Measurements from ENCODE around the gene ZNF32. TPM values are rescaled to one million over a fixed set of nuclear protein-coding genes. Genes with fewer than 3 reads are reported as not detected.

ZNF32 gene
- total RNA-seq, 1 experiment from 2014 or later = 16.7 TPM

- Histone ChIP-seq H3K36me3 (ENCODE audit: low read depth, low read length) (no peaks in the 10 kb centered on the region), H3K9ac (ENCODE audit: low read length) (no peak overlapping the region), H3K27me3 (ENCODE audit: low read length) (peaks cover 3% of the 10 kb centered on the region; the same call in 1 of the 2 replicates), H4K20me1 (ENCODE audit: low read length) (no peaks in the 10 kb centered on the region), H2AFZ (ENCODE audit: low read length) (no peak overlapping the region), H3K79me2 (ENCODE audit: low read length) (no peaks in the 10 kb centered on the region), H3K9me3 (ENCODE audit: low read length) (no peaks in the 10 kb centered on the region), H3K4me2 (ENCODE audit: low read length) (no peak overlapping the region), H3K4me3 (ENCODE audit: low read length) (no peak overlapping the region), H3K27ac (ENCODE audit: low read length) (no peak overlapping the region), H3K4me1 (ENCODE audit: insufficient read depth, low read length) (no peaks in the 10 kb centered on the region), H3K9me2 (replicated peaks; ENCODE audit: low read length) (no peaks in the 10 kb centered on the region), H3F3A (ENCODE audit: low read length, unreplicated experiment) (no peaks in the 10 kb centered on the region)
- ATAC-seq (no peak), DNase-seq (no peak)
- ChIA-PET POLR2A (ENCODE audit: unreplicated experiment) (no interaction called here), CTCF (no interaction called here)
- no TSS peak for BruUV-seq (replicated peaks)
- no peak for TF ChIP-seq EZH2phosphoT487 (IDR thresholded peaks at IDR 0.05; ENCODE audit: borderline replicate concordance, low read length)
- TF ChIP-seq EZH2 (IDR thresholded peaks at IDR 0.05; ENCODE audit: low read length, unreplicated experiment) = no peak
- TF ChIP-seq CTCF (conservative IDR thresholded peaks at IDR 0.05; ENCODE audit: low read depth, low read length) = no peak
- intact Hi-C loops (cut with micrococcal nuclease) = no loop called here
Measured at GRCh38 chr10:43667317-43667731, 18.6 kb upstream of the ZNF32 start.

GRCh38 chr10:43666552-43666951, 17.9 kb upstream of the ZNF32 start:
- no peaks in the 10 kb centered on the region for H3K9me3 ChIP-seq (ENCODE audit: low read length)
- H3K36me3 ChIP-seq (ENCODE audit: low read depth, low read length) = no peaks in the 10 kb centered on the region
- H3K79me2 ChIP-seq (ENCODE audit: low read length) = no peaks in the 10 kb centered on the region
- H3K27me3 ChIP-seq (ENCODE audit: low read length) = peaks cover 3% of the 10 kb centered on the region; the same call in 1 of the 2 replicates
- no peaks in the 10 kb centered on the region for H4K20me1 ChIP-seq (ENCODE audit: low read length)
- H3K27ac ChIP-seq (ENCODE audit: low read length) = no peak overlapping the region
- POLR2A ChIA-PET (ENCODE audit: unreplicated experiment) = no interaction called here
- BruUV-seq (replicated peaks) = no TSS peak
- H2AFZ ChIP-seq (ENCODE audit: low read length) = no peak overlapping the region
- H3K4me3 ChIP-seq (ENCODE audit: low read length) = no peak overlapping the region
- no peak overlapping the region for H3K4me2 ChIP-seq (ENCODE audit: low read length)
- H3K4me1 ChIP-seq (ENCODE audit: insufficient read depth, low read length) = no peaks in the 10 kb centered on the region
- CTCF ChIA-PET = no interaction called here
- intact Hi-C loops (cut with micrococcal nuclease) = no loop called here
- no peak for TF ChIP-seq CTCF (conservative IDR thresholded peaks at IDR 0.05; ENCODE audit: low read depth, low read length)
- TF ChIP-seq EZH2 (IDR thresholded peaks at IDR 0.05; ENCODE audit: low read length, unreplicated experiment) = no peak
- no peak for TF ChIP-seq EZH2phosphoT487 (IDR thresholded peaks at IDR 0.05; ENCODE audit: borderline replicate concordance, low read length)
- no peaks in the 10 kb centered on the region for H3F3A ChIP-seq (ENCODE audit: low read length, unreplicated experiment)
- no peaks in the 10 kb centered on the region for H3K9me2 ChIP-seq (replicated peaks; ENCODE audit: low read length)
- DNase-seq (no peak), ATAC-seq (no peak)
- no peak overlapping the region for H3K9ac ChIP-seq (ENCODE audit: low read length)

GRCh38 chr10:43665054-43665453, 16.4 kb upstream of the ZNF32 start:
- Histone ChIP-seq H3K9ac (ENCODE audit: low read length) (no peak overlapping the region), H4K20me1 (ENCODE audit: low read length) (no peaks in the 10 kb centered on the region), H2AFZ (ENCODE audit: low read length) (no peak overlapping the region), H3K4me3 (ENCODE audit: low read length) (no peak overlapping the region), H3K9me2 (replicated peaks; ENCODE audit: low read length) (no peaks in the 10 kb centered on the region), H3K36me3 (ENCODE audit: low read depth, low read length) (no peaks in the 10 kb centered on the region), H3K9me3 (ENCODE audit: low read length) (no peaks in the 10 kb centered on the region), H3K79me2 (ENCODE audit: low read length) (no peaks in the 10 kb centered on the region), H3F3A (ENCODE audit: low read length, unreplicated experiment) (no peaks in the 10 kb centered on the region), H3K4me2 (ENCODE audit: low read length) (no peak overlapping the region), H3K4me1 (ENCODE audit: insufficient read depth, low read length) (no peaks in the 10 kb centered on the region), H3K27me3 (ENCODE audit: low read length) (no peaks in the 10 kb centered on the region), H3K27ac (ENCODE audit: low read length) (no peak overlapping the region)
- DNase-seq (no peak), ATAC-seq (no peak)
- TF ChIP-seq EZH2phosphoT487 (IDR thresholded peaks at IDR 0.05; ENCODE audit: borderline replicate concordance, low read length) (no peak), EZH2 (IDR thresholded peaks at IDR 0.05; ENCODE audit: low read length, unreplicated experiment) (no peak), CTCF (conservative IDR thresholded peaks at IDR 0.05; ENCODE audit: low read depth, low read length) (no peak)
- no TSS peak for BruUV-seq (replicated peaks)
- intact Hi-C loops (cut with micrococcal nuclease) = no loop called here
- POLR2A ChIA-PET (ENCODE audit: unreplicated experiment) = no interaction called here
- CTCF ChIA-PET = no interaction called here
